ENCODE data around the gene TAF1.
"Not testable (repeated sequence)": the region's sequence is repeated elsewhere in the genome, so short reads cannot be mapped to it uniquely, and the experiment has no call there.

Gene TAF1

GRCh38 chrX:71438750-71439149 is 72.6 kb downstream of the TAF1 start:
- no peak for DNase-seq (ENCODE audit: low read depth in 2 of 2, low spot score in 1 of 2)

- no peak for DNase-seq (ENCODE audit: low read depth in 2 of 2, low spot score in 1 of 2)
Measured at GRCh38 chrX:71439420-71439819, 73.3 kb downstream of the TAF1 start.

DNA sequence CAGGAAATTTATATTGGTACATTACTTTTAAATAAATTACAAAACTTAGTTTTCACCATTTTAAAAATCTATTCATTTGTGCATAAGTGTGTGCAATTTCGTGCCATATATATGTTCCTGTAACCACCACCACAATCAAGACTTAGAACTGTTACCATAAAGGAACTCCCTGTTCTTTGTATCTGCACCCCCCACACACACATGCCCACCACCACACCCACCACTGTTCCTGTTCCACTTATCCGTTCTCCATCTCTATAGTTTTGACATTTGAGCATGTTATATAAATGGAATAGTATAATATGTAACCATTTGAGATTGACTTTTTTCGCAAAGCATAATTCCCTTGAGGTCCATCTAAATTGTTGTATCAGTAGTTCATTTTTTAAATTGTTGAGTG is 73.7 kb downstream of the TAF1 start:
- no peak for DNase-seq (ENCODE audit: low read depth in 2 of 2, low spot score in 1 of 2)

DNA sequence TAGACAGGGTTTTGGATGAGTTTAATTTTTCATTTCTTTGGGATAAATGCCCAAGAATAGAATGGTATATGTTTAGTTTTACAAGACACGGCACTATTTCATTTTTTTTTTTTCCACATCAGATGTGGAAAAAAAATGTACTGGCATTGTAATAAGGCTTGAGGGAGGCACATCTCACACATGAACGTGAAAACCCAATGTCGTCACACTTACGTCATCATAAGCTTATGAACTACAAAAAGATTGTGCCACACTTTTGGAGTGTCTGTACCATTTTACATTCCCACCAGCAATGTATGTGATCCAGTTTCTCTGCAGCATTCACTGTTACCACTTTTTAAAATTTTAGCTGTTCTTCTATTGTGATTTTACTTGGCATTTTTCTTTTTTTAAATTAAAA is 74.2 kb downstream of the TAF1 start:
- DNase-seq (ENCODE audit: low read depth in 2 of 2, low spot score in 1 of 2): no peak

GRCh38 chrX:71441809-71442208 is 75.7 kb downstream of the TAF1 start:
- not testable (repeated sequence) for DNase-seq (ENCODE audit: low read depth in 2 of 2, low spot score in 1 of 2)

GRCh38 chrX:71450433-71451106 is 84.4 kb downstream of the TAF1 start:
- no peak for DNase-seq (ENCODE audit: low read depth in 2 of 2, low spot score in 1 of 2)

GRCh38 chrX:71451518-71451917 is 85.4 kb downstream of the TAF1 start:
- DNase-seq (ENCODE audit: low read depth in 2 of 2, low spot score in 1 of 2): not testable (repeated sequence)

DNA sequence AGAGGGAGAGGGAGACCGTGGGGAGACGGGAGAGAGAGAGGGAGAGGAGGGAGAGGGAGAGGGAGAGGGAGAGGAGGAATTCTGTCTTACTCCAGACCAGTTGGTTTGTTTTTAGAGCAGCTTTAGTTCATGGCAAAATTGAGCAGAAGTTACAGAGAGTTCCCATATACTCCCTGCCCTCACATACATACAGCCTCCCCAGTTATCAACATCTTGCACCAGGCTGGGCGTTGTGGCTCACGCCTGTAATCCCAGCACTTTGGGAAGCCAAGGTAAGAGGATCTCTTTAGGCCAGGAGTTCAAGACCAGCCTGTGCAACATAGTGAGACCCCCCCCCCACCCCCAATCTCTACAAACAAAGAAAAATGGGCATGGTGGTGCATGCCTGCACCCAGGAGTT is 86.9 kb downstream of the TAF1 start:
- DNase-seq (ENCODE audit: low read depth in 2 of 2, low spot score in 1 of 2): no peak

DNA sequence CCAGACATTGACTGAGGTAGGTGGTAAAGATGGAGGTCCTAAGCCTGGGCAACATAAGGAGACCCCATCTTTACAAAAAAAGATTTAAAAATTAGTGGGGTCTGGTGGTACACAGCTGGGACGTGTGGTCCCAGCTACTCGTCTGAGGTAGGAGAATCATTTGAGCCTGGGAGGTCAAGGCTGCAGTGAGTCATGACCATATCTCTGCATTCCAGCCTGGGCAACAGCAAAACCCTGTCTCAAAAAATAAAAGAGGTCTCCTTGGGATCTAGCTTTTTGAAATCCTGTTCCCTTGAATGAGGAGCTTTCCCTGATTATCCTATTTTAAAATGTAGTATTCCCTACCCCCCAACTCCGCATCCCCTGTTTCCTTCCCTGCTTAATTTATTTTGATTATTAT is 88.1 kb downstream of the TAF1 start:
- DNase-seq (ENCODE audit: low read depth in 2 of 2, low spot score in 1 of 2): no peak

DNA sequence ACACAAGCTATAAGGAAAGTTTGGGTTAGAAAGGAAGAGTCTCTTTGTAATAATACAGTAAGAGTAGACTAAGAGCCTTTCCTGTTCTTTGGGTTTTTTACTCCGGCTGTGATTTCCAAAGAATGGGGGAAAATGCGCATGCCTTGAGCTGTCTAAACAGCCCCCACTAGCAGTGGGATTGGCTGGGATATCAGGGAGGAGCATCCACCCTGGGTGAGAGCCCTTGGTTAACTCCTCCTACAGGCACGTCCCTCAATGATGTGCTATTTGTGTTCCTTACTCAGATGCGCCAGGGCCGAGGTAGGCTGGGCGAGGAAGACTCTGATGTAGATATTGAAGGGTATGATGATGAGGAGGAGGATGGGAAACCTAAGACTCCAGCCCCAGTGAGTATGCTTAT is 92.7 kb downstream of the TAF1 start:
- no peak for DNase-seq (ENCODE audit: low read depth in 2 of 2, low spot score in 1 of 2)

- no peak for DNase-seq (ENCODE audit: low read depth in 2 of 2, low spot score in 1 of 2)
Measured at GRCh38 chrX:71464968-71465367, 98.8 kb downstream of the TAF1 start.

GRCh38 chrX:71466979-71467523 is 100.9 kb downstream of the TAF1 start:
- no peak for DNase-seq (ENCODE audit: low read depth in 2 of 2, low spot score in 1 of 2)

GRCh38 chrX:71475785-71476540 is 109.8 kb downstream of the TAF1 start:
- no peak for DNase-seq (ENCODE audit: low read depth in 2 of 2, low spot score in 1 of 2)

DNA sequence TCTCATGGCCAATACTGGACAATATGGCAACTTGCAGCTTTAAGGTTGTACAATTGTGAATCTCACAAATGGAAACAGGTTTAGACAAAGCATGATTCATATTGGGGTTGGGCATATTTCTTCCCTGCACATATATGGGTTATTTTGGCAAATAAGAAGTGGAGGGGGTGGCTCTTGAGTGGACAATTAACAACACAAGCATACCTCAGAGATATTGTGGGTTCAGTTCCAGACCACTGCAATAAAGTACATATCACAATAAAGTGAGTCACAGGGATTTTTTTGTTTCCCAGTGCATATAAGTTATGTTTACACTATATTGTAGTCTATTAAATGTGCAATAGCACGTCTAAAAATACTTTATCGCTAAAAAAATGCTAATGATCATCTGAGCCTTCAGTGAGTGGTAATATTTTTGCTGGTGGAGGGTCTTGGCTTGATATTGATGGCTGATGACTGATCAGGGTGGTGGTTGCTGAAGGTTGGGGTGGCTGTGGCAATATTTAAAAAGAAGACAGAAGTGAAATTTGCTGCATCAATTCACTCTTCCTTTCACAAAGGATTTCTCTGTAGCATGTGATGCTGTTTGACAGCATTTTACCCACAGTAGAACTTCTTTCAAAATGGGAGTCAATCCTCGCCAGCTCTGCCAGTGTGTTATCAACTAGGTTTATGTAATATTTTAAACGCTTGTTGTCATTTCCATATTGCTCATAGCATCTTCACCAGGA is 116.2 kb downstream of the TAF1 start:
- no peak for DNase-seq (ENCODE audit: low read depth in 2 of 2, low spot score in 1 of 2)

GRCh38 chrX:71487814-71488213 is 121.7 kb downstream of the TAF1 start:
- no peak for DNase-seq (ENCODE audit: low read depth in 2 of 2, low spot score in 1 of 2)

- no peak for DNase-seq (ENCODE audit: low read depth in 2 of 2, low spot score in 1 of 2)
Measured at GRCh38 chrX:71489540-71489939, 123.4 kb downstream of the TAF1 start.

- DNase-seq (ENCODE audit: low read depth in 2 of 2, low spot score in 1 of 2): peak; percentile 2 to 25
Measured at GRCh38 chrX:71492231-71493065, 126.3 kb downstream of the TAF1 start.

DNA sequence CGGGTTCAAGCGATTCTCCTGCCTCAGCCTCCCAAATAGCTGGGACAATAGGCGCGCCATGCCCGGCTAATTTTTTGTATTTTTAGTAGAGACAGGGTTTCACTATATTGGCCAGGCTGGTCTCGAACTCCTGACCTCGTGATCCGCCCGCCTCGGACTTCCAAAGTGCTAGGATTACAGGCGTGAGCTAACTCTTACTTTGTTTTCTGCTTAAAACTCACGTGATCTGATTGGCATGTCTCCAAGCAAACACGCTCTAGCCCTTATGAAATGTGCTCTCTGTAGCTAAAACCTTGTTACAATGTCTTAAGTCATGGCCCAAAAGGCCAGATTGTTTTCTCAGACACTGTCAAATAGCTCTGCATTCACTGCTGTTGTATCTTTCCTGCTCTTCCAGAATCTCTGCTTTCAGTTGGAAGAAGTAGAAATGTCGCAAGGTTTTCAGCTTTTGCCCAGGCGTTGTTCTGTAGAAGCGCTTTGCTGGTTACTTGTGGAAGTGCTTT is 127.0 kb downstream of the TAF1 start:
- DNase-seq (ENCODE audit: low read depth in 2 of 2, low spot score in 1 of 2): no peak

- DNase-seq (ENCODE audit: low read depth in 2 of 2, low spot score in 1 of 2): not testable (repeated sequence)
Measured at GRCh38 chrX:71495979-71496378, 129.8 kb downstream of the TAF1 start.

DNA sequence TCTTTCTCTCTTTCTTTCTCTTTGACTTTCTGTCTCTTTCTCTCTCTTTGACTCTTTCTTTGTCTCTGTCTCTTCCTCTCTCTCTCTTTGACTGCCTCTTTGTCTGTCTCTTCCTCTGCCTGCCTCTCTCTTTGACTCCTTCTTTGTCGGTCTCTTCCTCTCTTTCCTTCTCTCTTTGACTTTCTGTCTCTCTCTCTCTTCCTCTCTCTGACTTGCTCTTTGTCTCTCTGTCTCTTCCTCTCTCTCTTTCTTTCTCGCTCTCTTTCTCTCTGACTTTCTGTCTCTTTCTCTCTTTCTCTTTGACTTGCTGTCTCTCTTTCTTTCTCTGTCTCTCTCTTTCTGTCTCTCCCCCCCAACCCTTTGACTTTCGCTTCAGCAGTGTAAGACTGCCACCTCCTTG is 130.3 kb downstream of the TAF1 start:
- no peak for DNase-seq (ENCODE audit: low read depth in 2 of 2, low spot score in 1 of 2)

GRCh38 chrX:71502080-71502479 is 135.9 kb downstream of the TAF1 start:
- not testable (repeated sequence) for DNase-seq (ENCODE audit: low read depth in 2 of 2, low spot score in 1 of 2)

Measured in stimulated activated CD8-positive, alpha-beta memory T cell treated with anti-CD3 and anti-CD28 coated beads, Interleukin-4, amount 100 ng/mL, for 4 hours (primary cell).